HG03064 (cell line): Measurements from ENCODE around the gene NEURL3.
"Not testable (repeated sequence)": the region's sequence is repeated elsewhere in the genome, so short reads cannot be mapped to it uniquely, and the experiment has no call there.

Source experiments
- ATAC-seq: cut with Tn5 transposase; IDR thresholded peaks from one replicate; pipeline ENCODE4 v1.9.1; 2021; ENCODE audit warnings: low read depth; ENCODE audit not compliant: unreplicated experiment

NEURL3 gene

GRCh38 chr2:96489261-96489660 lies 15.9 kb downstream of the NEURL3 start:
- no peak for ATAC-seq

DNA sequence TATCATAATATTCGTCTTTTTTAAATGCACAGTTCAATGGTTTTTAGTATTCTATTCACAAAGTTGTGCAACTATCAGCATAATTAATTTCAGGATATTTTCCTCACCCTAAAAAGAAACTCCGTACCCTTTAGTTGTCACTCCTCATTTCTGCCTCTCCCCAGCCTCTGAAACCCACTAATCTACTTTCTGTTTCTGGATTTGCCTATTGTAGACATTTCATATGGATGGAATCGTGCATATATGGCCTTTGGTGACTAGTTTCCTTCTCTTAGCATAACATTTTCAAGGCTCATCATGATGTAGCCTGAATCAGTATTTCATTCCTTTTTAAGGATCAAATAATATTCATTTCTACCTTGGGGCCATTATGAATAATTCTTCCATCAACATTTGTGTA lies 18.5 kb downstream of the NEURL3 start:
- ATAC-seq, result no peak

- peak; percentile 81 for ATAC-seq
Observed at GRCh38 chr2:96485751-96486651, 19.2 kb downstream of the NEURL3 start.

- no peak for ATAC-seq
Observed at GRCh38 chr2:96485350-96485749, 19.8 kb downstream of the NEURL3 start.

DNA sequence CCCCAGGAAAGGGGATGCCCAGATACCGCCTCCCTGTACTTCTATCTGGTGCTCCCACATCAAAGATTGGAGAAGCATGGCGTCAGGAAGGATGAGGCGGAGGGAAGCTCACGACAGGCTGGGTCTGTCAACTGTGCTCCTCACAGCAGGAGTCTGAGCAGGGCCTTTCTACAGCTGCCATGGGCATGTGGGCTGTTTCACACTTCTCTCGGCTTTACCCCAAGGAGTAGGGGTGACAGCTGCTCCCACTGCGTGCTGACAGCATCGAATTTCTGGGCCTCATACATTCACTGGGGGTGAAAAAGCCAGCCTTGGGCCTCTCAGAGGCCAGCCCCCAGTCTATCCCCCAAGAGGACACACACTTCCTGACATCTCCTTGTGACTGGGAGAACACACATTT lies 21.1 kb downstream of the NEURL3 start:
- no peak for ATAC-seq

DNA sequence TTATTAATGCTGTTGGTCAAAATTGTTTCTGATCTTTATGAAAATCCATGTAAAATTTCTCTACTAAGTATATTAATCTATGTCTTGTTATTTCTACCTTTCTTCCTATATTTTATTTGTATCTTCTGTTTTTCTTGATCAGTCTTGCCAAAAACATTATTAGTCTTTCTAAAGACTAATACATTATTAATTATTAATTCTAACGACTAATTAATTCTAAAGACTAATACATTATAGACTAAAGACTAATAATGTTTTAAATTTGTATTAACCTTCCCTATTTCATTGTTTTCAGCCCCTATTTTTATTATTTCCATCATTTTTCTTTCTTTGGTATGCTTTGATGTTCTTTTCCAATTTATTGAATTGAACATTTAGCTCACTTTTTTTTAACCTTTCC lies 27.7 kb downstream of the NEURL3 start:
- ATAC-seq, result no peak

DNA sequence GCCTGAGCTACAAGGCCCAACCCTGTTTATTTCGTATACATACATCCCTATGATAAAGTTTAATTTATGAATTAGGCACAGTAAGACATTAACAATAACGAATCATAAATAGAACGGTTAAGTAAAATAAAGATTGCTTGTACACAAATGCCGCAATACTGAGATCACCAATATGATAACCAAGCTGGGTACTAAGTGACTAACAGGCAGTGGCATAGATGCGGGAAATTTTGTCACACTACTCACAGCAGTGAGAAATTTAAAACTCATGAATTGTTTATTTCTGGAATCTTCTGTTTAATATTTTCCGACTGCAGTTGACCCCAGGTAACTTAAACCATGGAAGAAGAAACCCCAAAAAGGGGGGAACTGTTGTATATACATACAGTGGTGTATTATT lies 33.4 kb downstream of the NEURL3 start:
- ATAC-seq, result no peak

GRCh38 chr2:96470636-96471035 lies 34.5 kb downstream of the NEURL3 start:
- ATAC-seq, result no peak

DNA sequence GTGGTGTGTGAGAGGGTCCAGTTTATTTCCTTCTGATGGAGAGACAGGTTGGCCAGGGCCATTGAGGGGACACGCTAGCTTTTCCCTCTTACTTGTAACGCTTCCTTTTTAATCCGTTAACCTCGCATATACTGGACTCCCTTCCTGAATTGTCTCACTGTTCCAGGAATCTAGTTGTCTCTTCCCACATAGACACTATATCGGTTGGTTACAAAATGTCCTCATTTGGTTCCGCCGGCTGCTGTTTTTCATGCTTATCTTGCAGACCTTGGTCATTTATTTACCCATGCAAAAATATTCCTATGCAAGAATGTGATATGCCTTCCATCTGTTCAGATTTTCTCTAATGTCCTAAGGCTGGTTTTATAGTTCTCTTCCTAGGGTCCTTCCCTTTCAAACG lies 35.0 kb downstream of the NEURL3 start:
- no peak for ATAC-seq

DNA sequence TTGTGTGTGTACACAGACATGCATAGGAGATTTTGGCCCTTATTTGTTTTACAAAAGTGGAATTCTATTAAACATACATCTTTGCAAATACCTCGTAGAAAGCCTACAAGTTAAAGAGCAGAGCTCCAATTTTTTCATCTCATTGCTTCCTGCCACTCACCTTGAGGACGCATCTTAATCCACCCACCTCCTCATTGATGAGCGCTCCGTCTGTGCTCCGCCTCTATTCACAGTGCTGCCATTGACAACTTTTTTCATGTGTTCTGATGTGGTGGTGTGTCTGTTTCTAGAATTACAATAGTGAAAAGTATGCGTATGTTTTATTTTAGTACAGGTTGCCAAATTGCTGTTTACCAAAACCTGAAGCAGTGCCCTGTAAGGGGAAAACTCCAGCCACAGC lies 36.3 kb downstream of the NEURL3 start:
- ATAC-seq, result no peak

DNA sequence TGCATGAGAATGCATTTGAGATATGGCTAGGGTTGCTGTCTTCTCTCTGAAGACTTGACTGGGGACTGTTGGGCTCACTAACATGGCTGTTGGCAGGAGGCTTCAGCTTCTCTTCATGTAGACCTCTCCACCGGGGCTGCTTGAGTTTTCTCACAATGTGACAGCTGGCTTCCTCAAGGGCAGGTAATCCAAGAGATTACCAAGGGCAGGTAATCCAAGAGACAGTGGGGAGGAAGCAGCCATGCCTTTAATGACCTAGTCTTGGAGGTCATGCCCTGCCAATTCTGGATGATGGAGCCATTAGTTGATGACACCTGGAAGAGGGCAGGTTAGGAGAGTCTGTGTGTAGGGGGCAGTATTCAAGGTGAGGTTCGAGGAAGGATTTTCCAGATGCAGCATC lies 40.5 kb downstream of the NEURL3 start:
- no peak for ATAC-seq

DNA sequence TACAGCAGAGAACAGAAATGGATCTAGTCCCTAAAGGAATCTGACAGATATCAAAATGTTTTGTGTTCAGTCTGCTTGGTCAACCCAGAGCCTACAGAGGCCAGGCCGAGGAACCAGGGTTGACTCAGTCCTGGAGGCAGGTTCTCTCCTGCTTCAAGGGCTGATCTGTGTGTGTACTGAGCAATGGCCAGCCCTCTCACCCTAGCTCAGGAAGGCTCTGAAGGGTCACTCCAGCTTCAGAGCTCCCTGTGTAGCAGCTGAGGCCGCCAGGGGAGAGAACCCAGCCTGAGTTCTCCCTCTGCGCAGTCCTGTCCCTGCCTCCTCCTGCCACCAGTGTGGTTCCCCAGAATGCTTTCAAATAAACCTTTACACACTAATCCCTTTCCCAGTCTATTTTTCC lies 41.1 kb downstream of the NEURL3 start:
- no peak for ATAC-seq

DNA sequence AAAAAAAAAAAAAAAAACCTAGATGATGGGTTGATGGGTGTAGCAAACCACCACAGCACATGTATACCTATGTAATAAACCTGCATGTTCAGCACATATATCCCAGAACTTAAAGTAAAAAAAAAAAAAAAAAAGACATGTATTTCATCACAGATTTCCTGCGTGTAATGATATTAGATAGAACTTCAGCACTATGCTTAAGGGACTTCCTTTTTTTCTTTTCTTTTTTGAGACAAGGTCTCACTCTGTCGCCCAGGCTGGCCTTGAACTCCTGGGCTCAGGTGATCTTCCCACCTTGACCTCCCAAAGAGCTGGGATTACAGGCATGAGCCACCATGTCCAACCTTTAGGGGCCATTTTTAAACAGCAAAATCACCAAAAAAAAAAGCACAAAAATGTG lies 42.0 kb downstream of the NEURL3 start:
- no peak for ATAC-seq

GRCh38 chr2:96461616-96462015 lies 43.5 kb downstream of the NEURL3 start:
- not testable (repeated sequence) for ATAC-seq

DNA sequence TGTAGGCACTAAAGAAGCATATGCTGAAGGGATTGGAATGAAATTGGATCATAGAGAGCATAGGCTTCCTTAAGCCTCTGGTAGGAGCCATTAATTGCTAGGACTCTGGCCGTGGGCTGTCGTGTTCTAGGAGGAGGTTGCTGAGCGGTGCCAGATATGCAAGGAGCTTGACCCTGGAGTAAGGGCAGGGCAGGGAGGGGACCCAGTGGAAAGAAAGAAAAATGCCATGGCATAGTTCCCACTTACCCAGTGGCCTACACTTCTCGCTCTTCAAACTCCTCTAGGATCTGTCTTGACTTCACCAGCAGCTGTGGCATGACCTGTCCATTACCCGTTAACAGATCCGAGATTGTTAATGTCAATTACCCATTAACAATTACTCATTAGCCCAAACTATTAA lies 53.1 kb downstream of the NEURL3 start:
- ATAC-seq, result no peak

GRCh38 chr2:96449637-96450036 lies 55.5 kb downstream of the NEURL3 start:
- no peak for ATAC-seq

GRCh38 chr2:96449174-96449573 lies 56.0 kb downstream of the NEURL3 start:
- ATAC-seq, result no peak

DNA sequence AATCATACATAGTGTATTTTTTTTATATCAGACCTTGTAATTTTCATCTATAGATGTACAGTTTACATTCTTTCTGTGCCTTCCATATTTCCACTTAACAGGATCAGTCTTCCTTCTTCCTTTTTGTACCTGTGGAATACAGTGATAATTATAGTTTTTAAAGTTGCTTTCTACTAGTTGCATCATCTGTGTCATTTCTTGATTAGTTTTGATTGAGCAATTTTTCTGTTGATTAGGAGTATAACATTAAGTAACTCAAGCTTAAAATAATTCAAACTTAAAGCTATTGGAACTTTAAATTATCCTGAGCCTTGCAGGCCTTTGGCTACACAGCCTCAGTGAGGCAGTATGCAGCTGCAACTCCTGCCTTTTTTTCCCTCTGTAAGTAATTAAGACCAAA lies 57.4 kb downstream of the NEURL3 start:
- no peak for ATAC-seq
